Calu3 (cell line): ENCODE results near the gene EPHX1. TPM values are rescaled to one million over a fixed set of nuclear protein-coding genes. Genes with fewer than 3 reads are reported as not detected.

Experiments
- BruUV-seq: library from RNA; stranded (reverse); fragments of 400-500 nt; replicated peaks from 2 replicates; lab custom pipeline; 2021; lab: Mats Ljungman, UMichigan
- CTCF ChIA-PET: fragments of 300-600 bp; sonication (Branson Sonifier 250); formaldehyde crosslinking; loops from one replicate; lab custom pipeline; 2022; ENCODE audit warnings: antibody characterized with exemption; lab: Charles Lee
- DNase-seq: peaks from one replicate; pipeline ENCODE4 v3.0.0; 2022
- H3K27ac Mint-ChIP-seq: one replicate; pipeline ENCODE4 v1.8.0; 2022; ENCODE audit warnings: mixed read lengths; ENCODE audit not compliant: unreplicated experiment
- H3K27me3 Mint-ChIP-seq: one replicate; pipeline ENCODE4 v1.8.0; 2022; ENCODE audit warnings: mixed read lengths; ENCODE audit not compliant: unreplicated experiment
- H3K36me3 Mint-ChIP-seq: one replicate; pipeline ENCODE4 v1.8.0; 2022; ENCODE audit warnings: mild to moderate bottlenecking, moderate library complexity, mixed read lengths; ENCODE audit not compliant: insufficient read depth, unreplicated experiment
- H3K4me1 Mint-ChIP-seq: one replicate; pipeline ENCODE4 v1.8.0; 2022; ENCODE audit warnings: mild to moderate bottlenecking, low read depth, mixed read lengths; ENCODE audit not compliant: unreplicated experiment
- H3K4me3 Mint-ChIP-seq: one replicate; pipeline ENCODE4 v1.8.0; 2022; ENCODE audit warnings: mild to moderate bottlenecking, low read depth, moderate library complexity, mixed read lengths; ENCODE audit not compliant: unreplicated experiment
- H3K9me3 Mint-ChIP-seq: one replicate; pipeline ENCODE4 v1.8.0; 2022; ENCODE audit warnings: low read depth, mixed read lengths; ENCODE audit not compliant: unreplicated experiment
- CTCF ChIP-seq: fragments of 200-600 bp; IDR thresholded peaks from one replicate; pipeline ENCODE4 v1.8.0; 2022; ENCODE audit warnings: antibody characterized with exemption; ENCODE audit not compliant: unreplicated experiment
- intact Hi-C: fragments of 100-400 bp; cut with micrococcal nuclease; formaldehyde crosslinking; loops from one replicate; pipeline ENCODE4 v1.10.0; 2022; ENCODE audit not compliant: unreplicated experiment
- total RNA-seq: library from RNA; stranded (reverse); gene quantifications from 2 replicates; pipeline ENCODE4 v1.2.3, GENCODE V29; 2022

EPHX1 gene
- total RNA-seq, 1 experiment from 2014 or later, result 46.6 TPM

- Mint-ChIP-seq H3K9me3 (no peaks in the 10 kb centered on the region), H3K4me1 (peaks cover 13% of the 10 kb centered on the region), H3K27ac (peak overlapping the region; percentile 63), H3K4me3 (no peak overlapping the region), H3K36me3 (peaks cover 94% of the 10 kb centered on the region), H3K27me3 (no peaks in the 10 kb centered on the region)
- BruUV-seq, result no TSS peak
- intact Hi-C loops, result no loop called here
- CTCF ChIA-PET, result no interaction called here
- no peak for TF ChIP-seq CTCF
- no peak for DNase-seq
These were observed 57.1 kb downstream of the EPHX1 start for GRCh38 chr1:225866981-225867380.

- CTCF ChIA-PET, result interaction anchor here (0.6 kb wide), 1 partner anchor 16 kb away, joined by 4 read pairs; no protein-coding TSS in a partner anchor
- H3K4me1 Mint-ChIP-seq, result peaks cover 22% of the 10 kb centered on the region
- no peaks in the 10 kb centered on the region for H3K9me3 Mint-ChIP-seq
- no TSS peak for BruUV-seq
- no peak for DNase-seq
- H3K4me3 Mint-ChIP-seq, result no peak overlapping the region
- H3K27ac Mint-ChIP-seq, result peak overlapping the region; percentile 16
- no peaks in the 10 kb centered on the region for H3K27me3 Mint-ChIP-seq
- TF ChIP-seq CTCF, result no peak
- peaks cover 94% of the 10 kb centered on the region for H3K36me3 Mint-ChIP-seq
- intact Hi-C loops, result no loop called here
These were observed 58.9 kb downstream of the EPHX1 start for GRCh38 chr1:225868631-225869330.

GRCh38 chr1:225870911-225871310 lies 61.0 kb downstream of the EPHX1 start:
- Mint-ChIP-seq H3K36me3 (peaks cover 94% of the 10 kb centered on the region), H3K27me3 (no peaks in the 10 kb centered on the region), H3K4me1 (peaks cover 40% of the 10 kb centered on the region), H3K27ac (peak overlapping the region; percentile 60), H3K4me3 (no peak overlapping the region), H3K9me3 (no peaks in the 10 kb centered on the region)
- BruUV-seq, result no TSS peak
- intact Hi-C loops, result loop anchor here (5.0 to 10.0 kb wide), 2 partner anchors 106 to 194 kb away; partner anchors contain the start of gene H3-3A
- CTCF ChIA-PET, result interaction anchor here (2.0 kb wide), 1 partner anchor 12 kb away, joined by 5 read pairs; the partner anchor contains the start of gene TMEM63A
- no peak for TF ChIP-seq CTCF
- no peak for DNase-seq

GRCh38 chr1:225871359-225872074 lies 61.6 kb downstream of the EPHX1 start:
- peaks cover 42% of the 10 kb centered on the region for H3K4me1 Mint-ChIP-seq
- H3K9me3 Mint-ChIP-seq, result no peaks in the 10 kb centered on the region
- TF ChIP-seq CTCF, result no peak
- BruUV-seq, result no TSS peak
- intact Hi-C loops, result loop anchor here (5.0 to 10.0 kb wide), 2 partner anchors 106 to 193 kb away; partner anchors contain the start of gene H3-3A
- peaks cover 94% of the 10 kb centered on the region for H3K36me3 Mint-ChIP-seq
- H3K27ac Mint-ChIP-seq, result peak overlapping the region; percentile 60
- no peak overlapping the region for H3K4me3 Mint-ChIP-seq
- CTCF ChIA-PET, result interaction anchor here (2.0 kb wide), 1 partner anchor 11 kb away, joined by 5 read pairs; the partner anchor contains the start of gene TMEM63A
- no peaks in the 10 kb centered on the region for H3K27me3 Mint-ChIP-seq
- DNase-seq, result no peak
